ENCODE results near the gene SNRPA.

Gene SNRPA

DNA sequence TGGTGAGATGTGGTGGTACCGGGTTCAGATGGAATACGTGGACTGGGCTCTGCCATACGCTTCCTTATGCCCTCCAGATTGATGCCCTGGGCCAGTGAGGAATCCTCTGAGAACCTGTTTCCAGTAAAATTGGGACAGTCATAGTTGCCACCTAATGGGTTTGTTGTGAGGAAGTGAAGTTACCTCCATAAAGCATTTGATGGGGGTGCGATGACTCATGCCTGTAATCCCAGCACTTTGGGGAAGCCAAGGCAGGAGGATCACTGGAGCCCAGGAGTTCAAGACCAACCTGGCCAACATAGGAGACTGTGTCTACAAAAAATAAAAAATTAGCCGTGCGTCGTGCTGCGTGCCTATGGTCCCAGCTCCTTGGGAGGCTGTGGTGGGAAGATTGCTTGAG is 4.8 kb downstream of the SNRPA start:
- Histone ChIP-seq H3K4me3 (ENCODE audit: insufficient read depth, low read length, poor library complexity, severe bottlenecking) (no peak overlapping the region), H3K36me3 (ENCODE audit: low read length) (peaks cover 24% of the 10 kb centered on the region), H3K27ac (ENCODE audit: low read depth, low read length) (no peak overlapping the region), H3K79me2 (ENCODE audit: insufficient read depth, low read length) (peaks cover 86% of the 10 kb centered on the region), H3K9me3 (ENCODE audit: insufficient read depth, low read length) (no peaks in the 10 kb centered on the region), H2AFZ (ENCODE audit: low read depth, low read length, severe bottlenecking) (no peak overlapping the region), H3F3A (ENCODE audit: insufficient read depth) (no peaks in the 10 kb centered on the region), H4K20me1 (ENCODE audit: low read depth, low read length) (peaks cover 25% of the 10 kb centered on the region), H3K9ac (ENCODE audit: low read length) (no peak overlapping the region), H3K9me2 (replicated peaks; ENCODE audit: insufficient read depth, low read length) (no peaks in the 10 kb centered on the region), H3K27me3 (ENCODE audit: low read length) (no peaks in the 10 kb centered on the region), H3K4me2 (ENCODE audit: low read depth, low read length, poor library complexity, severe bottlenecking) (no peak overlapping the region)
- TF ChIP-seq EZH2phosphoT487 (conservative IDR thresholded peaks at IDR 0.05; ENCODE audit: low read length): no peak
- TF ChIP-seq, protein P1, sequence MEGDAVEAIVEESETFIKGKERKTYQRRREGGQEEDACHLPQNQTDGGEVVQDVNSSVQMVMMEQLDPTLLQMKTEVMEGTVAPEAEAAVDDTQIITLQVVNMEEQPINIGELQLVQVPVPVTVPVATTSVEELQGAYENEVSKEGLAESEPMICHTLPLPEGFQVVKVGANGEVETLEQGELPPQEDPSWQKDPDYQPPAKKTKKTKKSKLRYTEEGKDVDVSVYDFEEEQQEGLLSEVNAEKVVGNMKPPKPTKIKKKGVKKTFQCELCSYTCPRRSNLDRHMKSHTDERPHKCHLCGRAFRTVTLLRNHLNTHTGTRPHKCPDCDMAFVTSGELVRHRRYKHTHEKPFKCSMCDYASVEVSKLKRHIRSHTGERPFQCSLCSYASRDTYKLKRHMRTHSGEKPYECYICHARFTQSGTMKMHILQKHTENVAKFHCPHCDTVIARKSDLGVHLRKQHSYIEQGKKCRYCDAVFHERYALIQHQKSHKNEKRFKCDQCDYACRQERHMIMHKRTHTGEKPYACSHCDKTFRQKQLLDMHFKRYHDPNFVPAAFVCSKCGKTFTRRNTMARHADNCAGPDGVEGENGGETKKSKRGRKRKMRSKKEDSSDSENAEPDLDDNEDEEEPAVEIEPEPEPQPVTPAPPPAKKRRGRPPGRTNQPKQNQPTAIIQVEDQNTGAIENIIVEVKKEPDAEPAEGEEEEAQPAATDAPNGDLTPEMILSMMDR (IDR thresholded peaks at IDR 0.05; ENCODE audit: insufficient read depth, low read length, poor library complexity, severe bottlenecking): no peak

DNA sequence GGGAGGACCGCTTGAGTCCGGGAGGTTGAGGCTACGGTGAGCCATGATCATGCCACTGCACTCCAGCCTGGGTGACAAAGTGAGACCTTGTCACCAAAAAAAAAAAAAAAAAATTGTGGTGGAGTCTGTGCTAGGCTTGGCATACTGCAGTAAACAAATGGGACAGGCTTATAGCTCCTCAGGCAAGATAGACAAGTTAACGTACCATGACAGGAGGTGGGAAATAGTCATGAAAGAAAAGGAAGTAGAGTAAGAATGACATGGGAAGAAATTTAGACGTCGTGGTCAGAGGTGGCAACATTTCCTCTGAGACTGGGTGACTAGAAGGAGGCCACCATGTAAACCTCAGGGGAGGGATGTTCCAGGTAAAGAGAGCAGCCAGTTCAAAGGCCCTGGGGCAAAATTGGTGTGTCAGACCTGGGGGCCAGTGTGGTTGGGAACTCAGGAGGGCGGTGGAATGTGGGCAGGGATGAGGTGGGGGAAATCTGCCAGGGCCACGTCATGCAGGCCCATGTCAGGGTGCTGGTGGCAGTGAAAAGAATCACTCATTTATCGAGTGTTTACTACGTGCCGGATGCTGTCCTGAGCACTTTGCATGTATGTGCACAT is 5.6 kb downstream of the SNRPA start:
- H3K4me3 ChIP-seq (ENCODE audit: insufficient read depth, low read length, poor library complexity, severe bottlenecking): no peak overlapping the region
- no peak overlapping the region for H3K9ac ChIP-seq (ENCODE audit: low read length)
- peaks cover 26% of the 10 kb centered on the region for H4K20me1 ChIP-seq (ENCODE audit: low read depth, low read length)
- H3K9me2 ChIP-seq (replicated peaks; ENCODE audit: insufficient read depth, low read length): no peaks in the 10 kb centered on the region
- no peaks in the 10 kb centered on the region for H3F3A ChIP-seq (ENCODE audit: insufficient read depth)
- H3K4me2 ChIP-seq (ENCODE audit: low read depth, low read length, poor library complexity, severe bottlenecking): no peak overlapping the region
- no peak overlapping the region for H2AFZ ChIP-seq (ENCODE audit: low read depth, low read length, severe bottlenecking)
- no peak overlapping the region for H3K27ac ChIP-seq (ENCODE audit: low read depth, low read length)
- TF ChIP-seq EZH2phosphoT487 (conservative IDR thresholded peaks at IDR 0.05; ENCODE audit: low read length): no peak
- TF ChIP-seq, protein P1 (IDR thresholded peaks at IDR 0.05; ENCODE audit: insufficient read depth, low read length, poor library complexity, severe bottlenecking): no peak
- H3K27me3 ChIP-seq (ENCODE audit: low read length): no peaks in the 10 kb centered on the region
- peaks cover 30% of the 10 kb centered on the region for H3K36me3 ChIP-seq (ENCODE audit: low read length)
- no peaks in the 10 kb centered on the region for H3K9me3 ChIP-seq (ENCODE audit: insufficient read depth, low read length)
- H3K79me2 ChIP-seq (ENCODE audit: insufficient read depth, low read length): peaks cover 84% of the 10 kb centered on the region

DNA sequence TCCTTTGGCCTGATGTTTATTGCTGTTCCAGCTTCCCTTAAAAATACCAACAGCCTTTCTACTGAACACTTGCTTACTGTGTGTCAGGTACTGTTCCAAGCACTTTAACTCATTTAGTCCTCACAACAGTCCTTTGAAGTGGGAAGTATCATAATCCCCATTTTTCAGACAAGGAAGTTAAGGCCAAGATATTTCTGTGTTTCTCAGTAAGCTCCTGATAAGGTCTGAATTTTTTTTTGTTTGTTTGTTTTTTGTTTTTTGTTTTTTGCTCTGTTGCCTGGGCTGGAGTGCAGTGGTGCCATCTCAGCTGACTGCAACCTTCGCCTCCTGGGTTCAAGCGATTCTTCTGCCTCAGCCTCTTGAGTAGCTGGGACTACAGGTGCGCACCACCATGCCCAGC is 7.5 kb downstream of the SNRPA start:
- no peak overlapping the region for H3K4me3 ChIP-seq (ENCODE audit: insufficient read depth, low read length, poor library complexity, severe bottlenecking)
- H3K36me3 ChIP-seq (ENCODE audit: low read length): peaks cover 39% of the 10 kb centered on the region
- H4K20me1 ChIP-seq (ENCODE audit: low read depth, low read length): peaks cover 32% of the 10 kb centered on the region
- H3K27me3 ChIP-seq (ENCODE audit: low read length): no peaks in the 10 kb centered on the region
- TF ChIP-seq, protein P1 (IDR thresholded peaks at IDR 0.05; ENCODE audit: insufficient read depth, low read length, poor library complexity, severe bottlenecking): no peak
- TF ChIP-seq EZH2phosphoT487 (conservative IDR thresholded peaks at IDR 0.05; ENCODE audit: low read length): no peak
- no peaks in the 10 kb centered on the region for H3K9me2 ChIP-seq (replicated peaks; ENCODE audit: insufficient read depth, low read length)
- H3F3A ChIP-seq (ENCODE audit: insufficient read depth): no peaks in the 10 kb centered on the region
- no peak overlapping the region for H2AFZ ChIP-seq (ENCODE audit: low read depth, low read length, severe bottlenecking)
- no peaks in the 10 kb centered on the region for H3K9me3 ChIP-seq (ENCODE audit: insufficient read depth, low read length)
- H3K27ac ChIP-seq (ENCODE audit: low read depth, low read length): no peak overlapping the region
- H3K79me2 ChIP-seq (ENCODE audit: insufficient read depth, low read length): peaks cover 70% of the 10 kb centered on the region
- no peak overlapping the region for H3K9ac ChIP-seq (ENCODE audit: low read length)
- H3K4me2 ChIP-seq (ENCODE audit: low read depth, low read length, poor library complexity, severe bottlenecking): no peak overlapping the region
